ENCODE measurements around the gene E2F7. TPM values are rescaled to one million over a fixed set of nuclear protein-coding genes. Genes with fewer than 3 reads are reported as not detected.

The E2F7 gene
- total and polyA plus RNA-seq, 2 of the 13 experiments (the other 11 are each of a cell fraction or from before 2014, with no cell fraction given), result 1.7 to 7.3 TPM

DNA sequence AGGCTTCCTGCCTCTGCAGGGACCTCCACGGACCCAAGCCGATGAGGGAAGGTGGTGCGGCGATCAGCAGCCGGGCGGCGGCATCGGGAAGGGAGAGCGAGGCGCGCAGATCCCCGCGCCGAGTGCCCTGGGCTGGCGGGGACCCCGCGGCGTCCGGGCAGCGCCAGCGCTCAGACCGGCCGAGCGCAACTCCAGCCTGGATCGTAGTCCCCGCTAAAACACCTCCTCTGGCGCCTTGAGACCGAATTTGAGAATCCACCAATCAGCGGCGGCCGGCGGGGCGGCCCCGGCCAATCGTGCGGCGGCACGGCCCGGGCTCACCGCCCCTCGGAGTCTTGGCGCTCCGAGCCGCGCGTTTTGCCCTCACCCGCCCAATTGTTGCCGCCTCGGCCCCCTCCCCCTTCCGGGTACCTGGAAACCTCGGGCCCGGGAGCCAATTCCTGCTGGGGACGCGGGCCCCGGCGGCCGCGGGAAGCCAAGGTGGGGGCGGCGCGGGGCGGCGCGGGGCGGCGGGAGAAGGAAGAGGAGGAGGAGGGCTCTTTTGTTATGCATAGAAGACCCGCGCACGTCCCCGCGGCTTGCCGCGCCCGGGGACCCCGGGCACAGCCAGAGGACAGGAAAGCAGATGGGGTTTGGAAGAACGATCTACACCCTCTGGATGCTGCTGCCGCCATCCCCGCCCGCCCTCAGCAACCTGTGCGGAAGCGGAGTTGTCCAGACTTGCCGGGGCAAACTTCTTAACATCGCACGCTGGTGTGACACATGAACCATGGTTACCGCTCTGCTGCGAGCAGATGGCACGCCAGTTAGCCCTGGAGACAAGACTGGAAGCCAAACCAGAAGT is at the start of gene E2F7 (continued):
- no peak for TF ChIP-seq SRSF9 (IDR thresholded peaks at IDR 0.05; ENCODE audit: borderline replicate concordance, insufficient read depth, low read depth, low read length, poor library complexity, severe bottlenecking)
- TF ChIP-seq FOXA3 (CRISPR knock-in tag; IDR thresholded peaks at IDR 0.05), result no peak
- TF ChIP-seq ZNF501 (CRISPR knock-in tag; IDR thresholded peaks at IDR 0.05), result no peak; the same call in 1 of the 2 replicates
- TF ChIP-seq CTCF (CRISPR knock-in tag; IDR thresholded peaks at IDR 0.05), result no peak
- no peak for TF ChIP-seq CREM (IDR thresholded peaks at IDR 0.05)
- no peak for TF ChIP-seq CREM (CRISPR knock-in tag; IDR thresholded peaks at IDR 0.05)
- TF ChIP-seq, protein P1, sequence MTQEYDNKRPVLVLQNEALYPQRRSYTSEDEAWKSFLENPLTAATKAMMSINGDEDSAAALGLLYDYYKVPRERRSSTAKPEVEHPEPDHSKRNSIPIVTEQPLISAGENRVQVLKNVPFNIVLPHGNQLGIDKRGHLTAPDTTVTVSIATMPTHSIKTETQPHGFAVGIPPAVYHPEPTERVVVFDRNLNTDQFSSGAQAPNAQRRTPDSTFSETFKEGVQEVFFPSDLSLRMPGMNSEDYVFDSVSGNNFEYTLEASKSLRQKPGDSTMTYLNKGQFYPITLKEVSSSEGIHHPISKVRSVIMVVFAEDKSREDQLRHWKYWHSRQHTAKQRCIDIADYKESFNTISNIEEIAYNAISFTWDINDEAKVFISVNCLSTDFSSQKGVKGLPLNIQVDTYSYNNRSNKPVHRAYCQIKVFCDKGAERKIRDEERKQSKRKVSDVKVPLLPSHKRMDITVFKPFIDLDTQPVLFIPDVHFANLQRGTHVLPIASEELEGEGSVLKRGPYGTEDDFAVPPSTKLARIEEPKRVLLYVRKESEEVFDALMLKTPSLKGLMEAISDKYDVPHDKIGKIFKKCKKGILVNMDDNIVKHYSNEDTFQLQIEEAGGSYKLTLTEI (CRISPR knock-in tag; conservative IDR thresholded peaks at IDR 0.05), result no peak
- no peak for TF ChIP-seq HOXA7 (CRISPR knock-in tag; IDR thresholded peaks at IDR 0.05)
- TF ChIP-seq ZNF687 (CRISPR knock-in tag; IDR thresholded peaks at IDR 0.05), result peak; percentile 82
- TF ChIP-seq, protein P2, sequence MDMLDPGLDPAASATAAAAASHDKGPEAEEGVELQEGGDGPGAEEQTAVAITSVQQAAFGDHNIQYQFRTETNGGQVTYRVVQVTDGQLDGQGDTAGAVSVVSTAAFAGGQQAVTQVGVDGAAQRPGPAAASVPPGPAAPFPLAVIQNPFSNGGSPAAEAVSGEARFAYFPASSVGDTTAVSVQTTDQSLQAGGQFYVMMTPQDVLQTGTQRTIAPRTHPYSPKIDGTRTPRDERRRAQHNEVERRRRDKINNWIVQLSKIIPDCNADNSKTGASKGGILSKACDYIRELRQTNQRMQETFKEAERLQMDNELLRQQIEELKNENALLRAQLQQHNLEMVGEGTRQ (IDR thresholded peaks at IDR 0.05; ENCODE audit: low read depth, low read length), result no peak
- TF ChIP-seq, protein P2 (CRISPR knock-in tag; IDR thresholded peaks at IDR 0.05; ENCODE audit: borderline replicate concordance), result no peak
- no peak for TF ChIP-seq KLF13 (CRISPR knock-in tag; IDR thresholded peaks at IDR 0.05)
- TF ChIP-seq ZIK1 (CRISPR knock-in tag; IDR thresholded peaks at IDR 0.05; ENCODE audit: borderline replicate concordance, low read depth), result peak; percentile 20; the same call in 1 of the 2 replicates
- TF ChIP-seq, protein P3, sequence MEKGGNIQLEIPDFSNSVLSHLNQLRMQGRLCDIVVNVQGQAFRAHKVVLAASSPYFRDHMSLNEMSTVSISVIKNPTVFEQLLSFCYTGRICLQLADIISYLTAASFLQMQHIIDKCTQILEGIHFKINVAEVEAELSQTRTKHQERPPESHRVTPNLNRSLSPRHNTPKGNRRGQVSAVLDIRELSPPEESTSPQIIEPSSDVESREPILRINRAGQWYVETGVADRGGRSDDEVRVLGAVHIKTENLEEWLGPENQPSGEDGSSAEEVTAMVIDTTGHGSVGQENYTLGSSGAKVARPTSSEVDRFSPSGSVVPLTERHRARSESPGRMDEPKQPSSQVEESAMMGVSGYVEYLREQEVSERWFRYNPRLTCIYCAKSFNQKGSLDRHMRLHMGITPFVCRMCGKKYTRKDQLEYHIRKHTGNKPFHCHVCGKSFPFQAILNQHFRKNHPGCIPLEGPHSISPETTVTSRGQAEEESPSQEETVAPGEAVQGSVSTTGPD (CRISPR knock-in tag; IDR thresholded peaks at IDR 0.05), result no peak
- TF ChIP-seq KLF12 (CRISPR knock-in tag; IDR thresholded peaks at IDR 0.05; ENCODE audit: borderline replicate concordance), result no peak
- 0 out of 2 replicates have a peak, but pooled peaks have one; percentile 16 for TF ChIP-seq ARHGAP35 (CRISPR knock-in tag; IDR thresholded peaks at IDR 0.05; ENCODE audit: borderline replicate concordance)
- no peak for TF ChIP-seq CEBPG (CRISPR knock-in tag; IDR thresholded peaks at IDR 0.05)
